GM23248 (cell line): ENCODE data around the gene PRPF18. TPM values are rescaled to one million over a fixed set of nuclear protein-coding genes. Genes with fewer than 3 reads are reported as not detected.

Source experiments
- DNase-seq: peaks from one replicate; pipeline ENCODE4 v3.0.0-alpha.2; 2015
- H2AFZ ChIP-seq: fragments of 200-600 bp; sonication (generic); 2 replicates; pipeline ENCODE4 v1.6.1; 2016; ENCODE audit warnings: antibody characterized with exemption
- H3F3A ChIP-seq: fragments of 200-600 bp; sonication (generic); 2 replicates; pipeline ENCODE4 v1.6.1; 2016; ENCODE audit warnings: mild to moderate bottlenecking, antibody characterized with exemption, mixed run types; ENCODE audit not compliant: insufficient read depth
- H3K27ac ChIP-seq: fragments of 200-600 bp; sonication (generic); 2 replicates; pipeline ENCODE4 v1.5.1; 2016; ENCODE audit warnings: mild to moderate bottlenecking
- H3K27me3 ChIP-seq: fragments of 200-600 bp; sonication (generic); replicated peaks from 2 replicates; pipeline ENCODE4 v1.6.1; 2016; ENCODE audit warnings: mild to moderate bottlenecking; ENCODE audit not compliant: insufficient read depth
- H3K36me3 ChIP-seq: fragments of 200-600 bp; sonication (generic); 2 replicates; pipeline ENCODE4 v1.6.1; 2016; ENCODE audit warnings: low read depth, mild to moderate bottlenecking
- H3K4me1 ChIP-seq: fragments of 200-600 bp; sonication (generic); 2 replicates; pipeline ENCODE4 v1.6.1; 2016; ENCODE audit warnings: mild to moderate bottlenecking; ENCODE audit not compliant: insufficient read depth
- H3K4me2 ChIP-seq: fragments of 200-600 bp; sonication (generic); one replicate; pipeline ENCODE4 v1.6.1; 2016; ENCODE audit warnings: mild to moderate bottlenecking; ENCODE audit not compliant: unreplicated experiment
- H3K4me3 ChIP-seq: fragments of 200-600 bp; sonication (generic); 2 replicates; pipeline ENCODE4 v1.5.1; 2016; ENCODE audit warnings: mild to moderate bottlenecking
- H3K79me2 ChIP-seq: fragments of 200-600 bp; sonication (generic); 2 replicates; pipeline ENCODE4 v1.6.1; 2016; ENCODE audit warnings: mild to moderate bottlenecking; ENCODE audit not compliant: insufficient read depth
- H3K9ac ChIP-seq: fragments of 200-600 bp; sonication (generic); 2 replicates; pipeline ENCODE4 v1.6.1; 2016; ENCODE audit warnings: mild to moderate bottlenecking
- H3K9me2 ChIP-seq: fragments of 200-600 bp; sonication (generic); 2 replicates; pipeline ENCODE4 v1.6.1; 2016; ENCODE audit warnings: mixed run types, mild to moderate bottlenecking, moderate library complexity; ENCODE audit not compliant: insufficient read depth
- H3K9me3 ChIP-seq: fragments of 200-600 bp; sonication (generic); one replicate; pipeline ENCODE4 v1.6.1; 2017; ENCODE audit warnings: low read depth
- H4K20me1 ChIP-seq: fragments of 200-600 bp; sonication (generic); 2 replicates; pipeline ENCODE4 v1.6.0; 2016; ENCODE audit not compliant: insufficient read depth
- EZH2 ChIP-seq: fragments of 200-600 bp; sonication (generic); IDR thresholded peaks from 2 replicates; pipeline ENCODE4 v1.6.1; 2018; ENCODE audit warnings: antibody characterized with exemption, mild to moderate bottlenecking; ENCODE audit not compliant: insufficient read depth, poor library complexity, severe bottlenecking
- EZH2phosphoT487 ChIP-seq: fragments of 200-600 bp; sonication (generic); IDR thresholded peaks from 2 replicates; pipeline ENCODE4 v1.6.1; 2018; ENCODE audit warnings: antibody characterized with exemption, moderate library complexity, mild to moderate bottlenecking, low read depth; ENCODE audit not compliant: insufficient read depth
- WGBS, 2 experiments: methylation state at CpG; one replicate each; pipeline ENCODE4 v1.1.6; 2015 to 2017; ENCODE audit warnings: low lambda C conversion rate in 2 of 2, low coverage in 1 of 2; ENCODE audit errors: missing lambda C conversion rate in 2 of 2; 5-methylcytosine and 5-hydroxymethylcytosine counted together
- in situ Hi-C: fragments of 300-500 bp; cut with MboI; formaldehyde crosslinking; loops from 2 replicates; pipeline ENCODE4 v1.15.0; 2020
- polyA plus RNA-seq: library from polyadenylated mRNA; unstranded; fragments of >200 nt; fragmentation: Nextera tagmentation; extraction: Ambion mirVana; gene quantifications from 2 replicates; pipeline ENCODE4 v1.2.1, GENCODE V29; 2016
- total RNA-seq: library from RNA; depleted of rRNA; stranded (reverse); fragments of >200 nt; shearing (Covaris generic); gene quantifications from 2 replicates; pipeline ENCODE4 v1.2.3, GENCODE V29; 2014; rRNA removed

PRPF18 gene
- total and polyA plus RNA-seq, 2 experiments from 2014 or later, result 21.8 to 30.2 TPM

GRCh38 chr10:13674645-13675588 is 88.2 kb downstream of the PRPF18 start:
- Histone ChIP-seq H3K4me3 (no peak overlapping the region), H3K27ac (no peak overlapping the region), H3K4me2 (no peak overlapping the region), H3K9me2 (no peaks in the 10 kb centered on the region), H3K36me3 (peaks cover 24% of the 10 kb centered on the region; the same call in 1 of the 2 replicates), H3K79me2 (peaks cover 12% of the 10 kb centered on the region; the same call in 1 of the 2 replicates), H2AFZ (no peak overlapping the region), H3F3A (0 out of 2 replicates have a peak, but pooled peaks cover 6% of the 10 kb centered on the region), H3K4me1 (no peaks in the 10 kb centered on the region), H3K9ac (no peak overlapping the region), H3K9me3 (no peaks in the 10 kb centered on the region), H4K20me1 (no peaks in the 10 kb centered on the region), H3K27me3 (no peaks in the 10 kb centered on the region)
- no peak for DNase-seq
- TF ChIP-seq EZH2phosphoT487 (no peak), EZH2 (no peak)
- WGBS, 2 experiments, result 90 to 95% methylated on average over 20 of the region's 20 CpGs
- in situ Hi-C loops, result no loop called here

GRCh38 chr10:13678101-13678843 is 91.5 kb downstream of the PRPF18 start:
- Histone ChIP-seq H3K27ac (no peak overlapping the region), H3K4me2 (no peak overlapping the region), H3K79me2 (peaks cover 15% of the 10 kb centered on the region; the same call in 1 of the 2 replicates), H3K36me3 (peaks cover 16% of the 10 kb centered on the region; the same call in 1 of the 2 replicates), H3K4me3 (no peak overlapping the region), H3K4me1 (no peaks in the 10 kb centered on the region), H3K27me3 (no peaks in the 10 kb centered on the region), H3K9ac (no peak overlapping the region), H3K9me2 (no peaks in the 10 kb centered on the region), H3F3A (0 out of 2 replicates have a peak, but pooled peaks cover 2% of the 10 kb centered on the region), H2AFZ (no peak overlapping the region), H3K9me3 (no peaks in the 10 kb centered on the region), H4K20me1 (no peaks in the 10 kb centered on the region)
- DNase-seq, result no peak
- in situ Hi-C loops, result no loop called here
- WGBS, 2 experiments, result 98 to 99% methylated on average over 13 of the region's 13 CpGs
- TF ChIP-seq EZH2phosphoT487, result no peak
- no peak for TF ChIP-seq EZH2

Other genes starting within 250 kb of the PRPF18 start
- 34.0 and 35.0 TPM in 2 replicates for gene SEPHS1, start 238.7 kb upstream of the PRPF18 start, total RNA-seq
- gene SEPHS1, start 238.7 kb upstream of the PRPF18 start, polyA plus RNA-seq, result 16.2 and 16.6 TPM in 2 replicates
- 5.8 and 6.4 TPM in 2 replicates for gene BEND7, start 58.0 kb upstream of the PRPF18 start, total RNA-seq
- 1.7 and 2.3 TPM in 2 replicates for gene BEND7, start 58.0 kb upstream of the PRPF18 start, polyA plus RNA-seq